Subcutaneous abdominal adipose tissue (tissue), 5 donors: ENCODE measurements around the gene TNFSF11.

Source experiments
- H3K27ac ChIP-seq: one replicate; pipeline ENCODE4 v1.7.0; 2013; ENCODE audit warnings: low read depth, mild to moderate bottlenecking, inconsistent platforms, low read length, moderate library complexity
- H3K27me3 ChIP-seq, 5 donors: one replicate each; pipeline ENCODE4 v1.7.0; 2013; ENCODE audit warnings: low read length in 5 of 5, inconsistent platforms in 1 of 5; ENCODE audit not compliant: control insufficient read depth in 5 of 5, insufficient read depth in 4 of 5
- H3K36me3 ChIP-seq, 5 donors: one replicate each; pipeline ENCODE4 v1.7.0; 2013; ENCODE audit warnings: low read length in 5 of 5; ENCODE audit not compliant: control insufficient read depth in 5 of 5, insufficient read depth in 5 of 5
- H3K4me1 ChIP-seq, 5 donors: one replicate each; pipeline ENCODE4 v1.7.0; 2013; ENCODE audit warnings: low read length in 5 of 5, mild to moderate bottlenecking in 3 of 5, moderate library complexity in 1 of 5; ENCODE audit not compliant: control insufficient read depth in 5 of 5, insufficient read depth in 5 of 5
- H3K4me3 ChIP-seq, 5 donors: one replicate each; pipeline ENCODE4 v1.7.0; 2013; ENCODE audit warnings: low read length in 5 of 5, low read depth in 1 of 5
- H3K9ac ChIP-seq, 5 donors: one replicate each; pipeline ENCODE4 v1.7.0; 2013; ENCODE audit warnings: low read length in 5 of 5, mild to moderate bottlenecking in 4 of 5, moderate library complexity in 3 of 5
- H3K9me3 ChIP-seq, 5 donors: one replicate each; pipeline ENCODE4 v1.7.0; 2013; ENCODE audit warnings: low read length in 5 of 5; ENCODE audit not compliant: control insufficient read depth in 5 of 5
- donor health status: healthy.
- donor health status: healthy.
- donor health status: healthy.
- donor health status: healthy.
- donor health status: healthy.

The TNFSF11 gene

GRCh38 chr13:42607546-42607945, 33.6 kb downstream of the TNFSF11 start:
- no peak overlapping the region for H3K27ac ChIP-seq
- H3K9me3 ChIP-seq, result no peaks in the 10 kb centered on the region
- H3K27me3 ChIP-seq, result no peaks in the 10 kb centered on the region
- H3K36me3 ChIP-seq, result no peaks in the 10 kb centered on the region
- H3K4me1 ChIP-seq, result no peaks in the 10 kb centered on the region
- no peak overlapping the region for H3K4me3 ChIP-seq
- H3K9ac ChIP-seq, result no peak overlapping the region

DNA sequence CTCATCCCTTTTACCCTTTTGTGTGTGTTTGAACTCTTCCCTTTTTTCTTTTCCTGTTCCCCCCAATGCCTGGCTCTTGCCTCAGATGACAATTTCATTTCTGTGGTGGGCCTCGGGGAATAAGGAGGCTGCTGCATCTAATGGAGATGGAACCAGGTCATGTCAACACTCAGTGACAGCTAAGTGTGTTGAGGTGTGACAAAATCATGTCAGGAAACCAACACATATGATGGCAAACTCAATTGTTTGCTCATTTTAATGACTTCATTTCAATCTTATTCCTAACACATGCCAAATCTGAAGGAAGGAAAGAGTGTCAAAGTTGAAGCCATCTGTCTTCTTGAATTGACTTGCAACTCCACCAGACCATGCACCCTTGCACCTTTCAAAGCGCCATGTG, 36.7 kb downstream of the TNFSF11 start:
- no peaks in the 10 kb centered on the region for H3K36me3 ChIP-seq
- no peak overlapping the region for H3K9ac ChIP-seq

DNA sequence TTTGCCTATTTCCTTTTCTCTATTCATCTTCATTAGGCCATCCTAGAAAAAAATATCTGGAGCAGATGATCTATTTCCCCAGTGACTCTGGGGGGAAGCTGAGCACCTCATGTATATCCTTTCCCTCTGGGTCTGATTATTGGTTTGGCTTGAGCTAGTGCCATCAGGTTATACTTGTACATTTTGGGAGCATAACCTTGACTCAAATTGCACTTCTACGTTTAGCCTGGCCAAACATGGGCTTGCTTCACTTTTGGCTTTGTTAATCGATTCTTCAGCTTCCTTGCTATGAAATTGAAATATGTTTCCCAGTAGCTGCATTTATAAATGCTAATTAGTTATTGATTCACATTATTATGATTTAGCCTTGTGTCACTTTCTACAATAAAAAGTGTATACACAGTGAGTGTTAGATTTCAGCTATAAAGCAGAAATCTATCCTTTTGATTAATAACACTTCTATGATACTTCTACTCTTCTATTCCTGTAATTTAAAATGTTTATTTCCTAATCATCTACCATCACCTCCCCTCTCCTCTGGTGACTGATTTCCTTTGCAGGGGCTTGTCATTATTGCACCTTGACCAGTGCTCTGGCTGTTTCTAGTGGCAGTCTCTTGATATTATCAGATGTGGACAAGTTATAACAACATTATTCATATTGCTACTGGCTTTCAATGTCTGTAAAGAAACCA, 37.3 kb downstream of the TNFSF11 start:
- H3K27me3 ChIP-seq, result peaks cover 0 to 2% (median 0%) of the 10 kb centered on the region in 5 donors
- no peaks in the 10 kb centered on the region for H3K36me3 ChIP-seq
- no peaks in the 10 kb centered on the region for H3K4me1 ChIP-seq
- no peak overlapping the region for H3K9ac ChIP-seq
- no peak overlapping the region for H3K4me3 ChIP-seq
- no peaks in the 10 kb centered on the region for H3K9me3 ChIP-seq
- H3K27ac ChIP-seq, result no peak overlapping the region

More for the DNA sequence above, 36.7 kb downstream of the TNFSF11 start:
- H3K4me3 ChIP-seq, result no peak overlapping the region
- H3K9me3 ChIP-seq, result no peaks in the 10 kb centered on the region
- H3K27me3 ChIP-seq, result peaks cover 0 to 2% (median 0%) of the 10 kb centered on the region in 5 donors
- no peak overlapping the region for H3K27ac ChIP-seq
- H3K4me1 ChIP-seq, result no peaks in the 10 kb centered on the region

- Histone ChIP-seq H3K9ac (no peak overlapping the region), H3K4me3 (no peak overlapping the region), H3K9me3 (no peaks in the 10 kb centered on the region), H3K4me1 (no peaks in the 10 kb centered on the region), H3K27ac (no peak overlapping the region), H3K36me3 (no peaks in the 10 kb centered on the region), H3K27me3 (peaks cover 0 to 2% (median 0%) of the 10 kb centered on the region in 5 donors)
Measured at GRCh38 chr13:42612021-42612765, 38.2 kb downstream of the TNFSF11 start.

GRCh38 chr13:42614436-42615035, 40.6 kb downstream of the TNFSF11 start:
- no peak overlapping the region for H3K9ac ChIP-seq
- no peaks in the 10 kb centered on the region for H3K36me3 ChIP-seq
- H3K27ac ChIP-seq, result no peak overlapping the region
- H3K4me3 ChIP-seq, result no peak overlapping the region
- peaks cover 0 to 2% (median 0%) of the 10 kb centered on the region in 5 donors for H3K27me3 ChIP-seq
- no peaks in the 10 kb centered on the region for H3K9me3 ChIP-seq
- H3K4me1 ChIP-seq, result no peaks in the 10 kb centered on the region

DNA sequence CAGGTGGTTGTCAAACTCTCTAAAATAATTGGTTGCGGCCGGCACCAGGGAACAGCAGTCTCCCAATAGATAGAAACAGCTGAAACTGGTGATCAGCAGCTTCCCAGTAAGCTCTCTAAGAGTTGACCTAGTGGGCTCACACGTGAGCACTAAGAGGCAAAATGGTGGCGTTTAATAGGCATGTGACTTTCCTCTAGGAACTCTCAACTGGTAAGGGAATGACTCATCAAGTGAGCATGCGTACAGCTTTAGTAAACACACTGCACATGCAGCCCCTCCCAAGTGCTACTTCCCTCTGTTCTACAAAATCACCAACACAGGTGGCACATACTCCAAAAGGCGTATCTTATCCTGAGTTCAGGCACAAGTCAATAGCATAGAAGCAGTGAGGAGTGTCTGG, 41.7 kb downstream of the TNFSF11 start:
- no peaks in the 10 kb centered on the region for H3K9me3 ChIP-seq
- H3K27me3 ChIP-seq, result peaks cover 0 to 2% (median 0%) of the 10 kb centered on the region in 5 donors

DNA sequence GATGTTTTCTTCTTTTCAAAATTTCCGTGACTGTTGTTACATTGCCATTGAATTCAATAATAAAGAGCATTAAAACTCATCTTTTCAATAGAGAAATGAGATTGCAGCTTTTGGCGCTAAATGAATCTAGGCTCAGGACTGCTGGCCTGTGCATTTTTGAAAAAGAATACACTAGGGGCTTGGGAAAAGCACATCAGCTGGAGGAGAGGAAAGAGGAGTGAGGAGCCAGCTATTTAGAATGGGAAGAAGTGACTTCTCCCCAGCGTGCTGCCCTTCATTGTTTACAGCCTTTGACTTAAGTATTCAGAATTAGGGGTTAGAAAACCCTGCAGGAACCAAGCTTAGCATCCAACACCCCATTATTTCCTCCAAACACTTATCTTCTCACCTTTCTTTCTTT, 43.3 kb downstream of the TNFSF11 start:
- Histone ChIP-seq H3K27me3 (peaks cover 0 to 3% (median 0%) of the 10 kb centered on the region in 5 donors), H3K4me1 (no peaks in the 10 kb centered on the region), H3K36me3 (no peaks in the 10 kb centered on the region), H3K27ac (no peak overlapping the region), H3K9me3 (no peaks in the 10 kb centered on the region), H3K4me3 (no peak overlapping the region), H3K9ac (no peak overlapping the region)

More for the DNA sequence above, 41.7 kb downstream of the TNFSF11 start:
- Histone ChIP-seq H3K27ac (no peak overlapping the region), H3K4me3 (no peak overlapping the region), H3K36me3 (no peaks in the 10 kb centered on the region), H3K9ac (no peak overlapping the region), H3K4me1 (no peaks in the 10 kb centered on the region)

DNA sequence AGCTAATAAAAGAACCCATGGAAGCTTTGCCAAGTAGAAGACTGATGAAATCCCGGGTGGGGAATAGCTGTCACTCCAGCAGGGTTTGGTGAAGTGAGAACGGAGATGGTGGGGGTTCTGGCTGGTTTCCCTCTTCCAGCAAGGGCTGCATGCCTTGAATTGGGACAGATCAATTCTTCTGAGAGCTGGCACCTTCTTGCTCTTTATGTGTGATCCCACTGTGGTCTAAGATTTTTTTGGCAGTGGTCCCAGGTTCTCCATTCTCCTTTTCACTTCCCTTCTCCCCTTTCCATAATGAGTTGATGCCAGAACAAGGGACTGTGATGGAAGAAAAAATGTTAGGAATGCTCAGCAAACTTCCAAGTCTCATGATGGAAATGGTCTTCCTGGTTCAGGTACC, 50.0 kb downstream of the TNFSF11 start:
- Histone ChIP-seq H3K9me3 (no peaks in the 10 kb centered on the region), H3K4me3 (no peak overlapping the region), H3K27me3 (peaks cover 0 to 3% (median 0%) of the 10 kb centered on the region in 5 donors), H3K36me3 (no peaks in the 10 kb centered on the region), H3K9ac (no peak overlapping the region), H3K27ac (no peak overlapping the region), H3K4me1 (no peaks in the 10 kb centered on the region)

GRCh38 chr13:42625611-42626010, 51.7 kb downstream of the TNFSF11 start:
- Histone ChIP-seq H3K4me3 (no peak overlapping the region), H3K4me1 (no peaks in the 10 kb centered on the region), H3K36me3 (no peaks in the 10 kb centered on the region), H3K9ac (no peak overlapping the region), H3K27me3 (peaks cover 0 to 3% (median 0%) of the 10 kb centered on the region in 5 donors), H3K27ac (no peak overlapping the region), H3K9me3 (no peaks in the 10 kb centered on the region)
